ENCODE data around the gene SNRNP48. TPM values are rescaled to one million over a fixed set of nuclear protein-coding genes. Genes with fewer than 3 reads are reported as not detected.

SNRNP48 gene
- total RNA-seq, 1 donor from 2014 or later, result 8.6 TPM

- no peak for TF ChIP-seq CTCF (conservative IDR thresholded peaks at IDR 0.05; ENCODE audit: low read depth, low read length)
- H3K4me3 ChIP-seq (ENCODE audit: low read depth, low read length), result no peak overlapping the region
- DNase-seq (ENCODE audit: low read depth), result no peak
Observed at GRCh38 chr6:7580537-7580926, 9.5 kb upstream of the SNRNP48 start.

- no peak for DNase-seq (ENCODE audit: low read depth)
- H3K4me3 ChIP-seq (ENCODE audit: low read depth, low read length), result peak overlapping the region; percentile 5
- TF ChIP-seq CTCF (conservative IDR thresholded peaks at IDR 0.05; ENCODE audit: low read depth, low read length), result no peak
Observed at GRCh38 chr6:7580927-7581618, 8.9 kb upstream of the SNRNP48 start.

- TF ChIP-seq CTCF (conservative IDR thresholded peaks at IDR 0.05; ENCODE audit: low read depth, low read length), result no peak
- H3K4me3 ChIP-seq (ENCODE audit: low read depth, low read length), result no peak overlapping the region
- no peak for DNase-seq (ENCODE audit: low read depth)
Observed at GRCh38 chr6:7585287-7585930, 4.6 kb upstream of the SNRNP48 start.

GRCh38 chr6:7587631-7588100, 2.3 kb upstream of the SNRNP48 start:
- no peak for DNase-seq (ENCODE audit: low read depth)
- no peak overlapping the region for H3K4me3 ChIP-seq (ENCODE audit: low read depth, low read length)
- no peak for TF ChIP-seq CTCF (conservative IDR thresholded peaks at IDR 0.05; ENCODE audit: low read depth, low read length)

- TF ChIP-seq CTCF (conservative IDR thresholded peaks at IDR 0.05; ENCODE audit: low read depth, low read length), result no peak
- no peak overlapping the region for H3K4me3 ChIP-seq (ENCODE audit: low read depth, low read length)
- no peak for DNase-seq (ENCODE audit: low read depth)
Observed at GRCh38 chr6:7588506-7588905, 1.5 kb upstream of the SNRNP48 start.

- no peak overlapping the region for H3K4me3 ChIP-seq (ENCODE audit: low read depth, low read length)
- no peak for DNase-seq (ENCODE audit: low read depth)
- TF ChIP-seq CTCF (conservative IDR thresholded peaks at IDR 0.05; ENCODE audit: low read depth, low read length), result no peak
Observed at GRCh38 chr6:7589221-7589620, 777 bp upstream of the SNRNP48 start.

GRCh38 chr6:7590918-7591302, 912 bp downstream of the SNRNP48 start:
- no peak for DNase-seq (ENCODE audit: low read depth)
- TF ChIP-seq CTCF (conservative IDR thresholded peaks at IDR 0.05; ENCODE audit: low read depth, low read length), result no peak
- peak overlapping the region; percentile 84 for H3K4me3 ChIP-seq (ENCODE audit: low read depth, low read length)

Data from epithelial cell of proximal tubule (primary cell).